HCT116 (cell line): ENCODE results near the gene KCTD2. TPM values are rescaled to one million over a fixed set of nuclear protein-coding genes. Genes with fewer than 3 reads are reported as not detected.

Experiments
- ATAC-seq: fragments of 200-7000 bp; cut with Tn5 transposase; 2 replicates; pipeline ENCODE4 v1.9.1; 2020; ENCODE audit warnings: mild to moderate bottlenecking, moderate library complexity
- BruUV-seq: library from RNA; stranded (reverse); fragments of 400-500 nt; replicated peaks from 2 replicates; lab custom pipeline; 2021; lab: Mats Ljungman, UMichigan
- CTCF ChIA-PET: fragments of 300-600 bp; sonication (Branson Sonifier 250); formaldehyde crosslinking; loops from one replicate; lab custom pipeline; 2021; ENCODE audit warnings: antibody characterized with exemption; lab: Charles Lee
- POLR2A ChIA-PET: fragments of 300-600, 350-600 bp; sonication (Branson Sonifier 250); formaldehyde crosslinking; loops from one replicate; lab custom pipeline; 2021; ENCODE audit warnings: antibody characterized with exemption; lab: Charles Lee
- RAD21 ChIA-PET, 2 experiments: fragments of 300-600 bp; sonication (Branson Sonifier 250); formaldehyde crosslinking; loops; one replicate each; lab custom pipeline; 2023; ENCODE audit warnings: low total read pairs in 2 of 2; ENCODE audit not compliant: uncharacterized antibody in 2 of 2, unreplicated experiment in 2 of 2, low non-redundant PET in 1 of 2; lab: Charles Lee
- DNase-seq: peaks from one replicate; pipeline ENCODE4 v3.0.0-alpha.2; 2010; ENCODE audit warnings: low read depth, low spot score
- H2AFZ ChIP-seq: fragments of 200-600 bp; shearing (Covaris generic), sonication (generic); 2 replicates; pipeline ENCODE4 v1.6.1; 2017; ENCODE audit warnings: low read depth, mixed run types, mixed read lengths, antibody characterized with exemption, low read length; ENCODE audit not compliant: poor library complexity, severe bottlenecking
- H3K27ac ChIP-seq: 2 replicates; pipeline ENCODE4 v1.5.1; 2012; ENCODE audit warnings: low read depth, low read length
- H3K27me3 ChIP-seq: fragments of 200-600 bp; sonication (generic); 2 replicates; pipeline ENCODE4 v1.6.1; 2016; ENCODE audit warnings: mixed run types, low read length, mixed read lengths; ENCODE audit not compliant: insufficient read depth
- H3K36me3 ChIP-seq, 2 experiments: fragments of 200-500 bp in 1 of 2; fragments of 200-600 bp in 1 of 2; sonication (Bioruptor generic) in 1 of 2; sonication (generic) in 1 of 2; 2 replicates each; pipeline versions ENCODE4 v1.5.1 to v1.6.1; 2014 to 2016; ENCODE audit warnings: low read length in 2 of 2, inconsistent platforms in 1 of 2, mixed read lengths in 1 of 2, mixed run types in 1 of 2; ENCODE audit not compliant: insufficient read depth in 2 of 2, control insufficient read depth in 1 of 2
- H3K4me1 ChIP-seq, 2 experiments: fragments of 200-600 bp in 1 of 2; sonication (generic) in 1 of 2; 2 replicates each; pipeline versions ENCODE4 v1.5.1 to v1.6.1; 2012 to 2017; ENCODE audit warnings: low read length in 2 of 2, inconsistent platforms in 1 of 2, mild to moderate bottlenecking in 1 of 2, mixed read lengths in 1 of 2, mixed run types in 1 of 2, moderate library complexity in 1 of 2; ENCODE audit not compliant: insufficient read depth in 2 of 2, control insufficient read depth in 1 of 2
- H3K4me2 ChIP-seq: fragments of 200-600 bp; sonication (generic); 2 replicates; pipeline ENCODE4 v1.6.1; 2017; ENCODE audit warnings: mixed run types, low read length, mixed read lengths
- H3K4me3 ChIP-seq, 2 experiments: fragments of 200-600 bp in 1 of 2; sonication (generic) in 1 of 2; replicated peaks in 1 of 2; 2 replicates each; pipeline ENCODE4 v1.5.1; 2011 to 2016; ENCODE audit warnings: low read length in 2 of 2, control low read depth in 1 of 2, low read depth in 1 of 2, mild to moderate bottlenecking in 1 of 2, mixed read lengths in 1 of 2, mixed run types in 1 of 2
- H3K79me2 ChIP-seq: fragments of 200-600 bp; sonication (generic); 2 replicates; pipeline ENCODE4 v1.6.1; 2017; ENCODE audit warnings: mild to moderate bottlenecking, mixed run types, low read length, moderate library complexity, mixed read lengths; ENCODE audit not compliant: insufficient read depth
- H3K9ac ChIP-seq: fragments of 200-600 bp; sonication (generic); 2 replicates; pipeline ENCODE4 v1.6.1; 2016; ENCODE audit warnings: low read length, mixed read lengths
- H3K9me2 ChIP-seq: fragments of 200-600 bp; sonication (generic), shearing (Covaris generic); 2 replicates; pipeline ENCODE4 v1.6.1; 2017; ENCODE audit warnings: mixed run types, mild to moderate bottlenecking, moderate library complexity; ENCODE audit not compliant: insufficient read depth
- H3K9me3 ChIP-seq, 2 experiments: fragments of 200-500 bp in 1 of 2; fragments of 200-600 bp in 1 of 2; sonication (Bioruptor generic) in 1 of 2; sonication (generic) in 1 of 2; 2 replicates each; pipeline ENCODE4 v1.6.1; 2014 to 2017; ENCODE audit warnings: low read length in 2 of 2, mixed read lengths in 2 of 2, inconsistent platforms in 1 of 2, low read depth in 1 of 2, mild to moderate bottlenecking in 1 of 2, mixed run types in 1 of 2, moderate library complexity in 1 of 2; ENCODE audit not compliant: control insufficient read depth in 1 of 2, insufficient read depth in 1 of 2
- H4K20me1 ChIP-seq: fragments of 200-600 bp; sonication (generic), shearing (Covaris generic); 2 replicates; pipeline ENCODE4 v1.6.1; 2017; ENCODE audit warnings: mixed run types, mild to moderate bottlenecking, moderate library complexity; ENCODE audit not compliant: insufficient read depth
- CTCF ChIP-seq, 3 experiments: fragments of 200-600 bp in 1 of 3; sonication (generic) in 1 of 3; IDR thresholded peaks in 2 of 3; conservative IDR thresholded peaks in 1 of 3; 2 replicates each; pipeline ENCODE4 v1.5.1; 2012 to 2017; ENCODE audit warnings: low read depth in 2 of 3, low read length in 2 of 3, antibody characterized with exemption in 1 of 3, borderline replicate concordance in 1 of 3, control low read depth in 1 of 3, mild to moderate bottlenecking in 1 of 3, mixed read lengths in 1 of 3, mixed run types in 1 of 3, moderate library complexity in 1 of 3; ENCODE audit not compliant: insufficient read depth in 1 of 3
- ELF1 ChIP-seq: IDR thresholded peaks from 2 replicates; pipeline ENCODE4 v1.6.1; 2012; ENCODE audit warnings: low read depth, borderline replicate concordance
- EZH2 ChIP-seq: fragments of 200-600 bp; sonication (generic); IDR thresholded peaks from 2 replicates; pipeline ENCODE4 v1.6.1; 2017; ENCODE audit warnings: antibody characterized with exemption, mixed run types
- FOSL1 ChIP-seq: IDR thresholded peaks from 2 replicates; pipeline ENCODE4 v1.6.1; 2012; ENCODE audit warnings: low read depth
- SP1 ChIP-seq: IDR thresholded peaks from 2 replicates; pipeline ENCODE4 v1.6.1; 2012; ENCODE audit warnings: low read depth
- ZBTB33 ChIP-seq: IDR thresholded peaks from 2 replicates; pipeline ENCODE4 v1.6.1; 2011; ENCODE audit warnings: mild to moderate bottlenecking, low read length, moderate library complexity; ENCODE audit not compliant: insufficient replicate concordance; ENCODE audit errors: extremely low read depth
- ZFX ChIP-seq: fragments of 450-650 bp; IDR thresholded peaks from 2 replicates; pipeline ENCODE4 v1.6.1; 2017
- intact Hi-C: fragments of 100-400 bp; cut with micrococcal nuclease; formaldehyde crosslinking; loops from 2 replicates; pipeline ENCODE4 v1.10.0; 2022
- total RNA-seq: library from RNA; stranded (reverse); gene quantifications from one replicate; pipeline ENCODE4 v1.2.1, GENCODE V29; 2021; ENCODE audit not compliant: unreplicated experiment

KCTD2 gene
- total RNA-seq, 1 experiment from 2014 or later, result 23.3 TPM

GRCh38 chr17:75012096-75012345 lies 35.0 kb upstream of the KCTD2 start:
- no peaks in the 10 kb centered on the region for H4K20me1 ChIP-seq
- peak overlapping the region; percentile 83 to 95 for H3K4me3 ChIP-seq
- TF ChIP-seq EZH2 (no peak), ELF1 (no peak), SP1 (no peak), CTCF (IDR thresholded peaks at IDR 0.05 in 2 of 3, conservative IDR thresholded peaks at IDR 0.05 in 1 of 3; ENCODE audit: borderline replicate concordance in 1 of 3, insufficient read depth in 1 of 3, low read depth in 2 of 3, low read length in 2 of 3) (no peak), ZBTB33 (no peak), FOSL1 (no peak), ZFX (no peak)
- TF ChIP-seq, all 23 proteins: peak for 0
- H3K4me2 ChIP-seq, result peak overlapping the region; percentile 85
- H3K9me2 ChIP-seq, result no peaks in the 10 kb centered on the region
- ChIA-PET CTCF (interaction anchor here (0.6 to 3.8 kb wide), 10 partner anchors 12 to 1670 kb away, joined by 4 to 35 read pairs (median 6); partner anchors contain the start of gene CDR2L), POLR2A (interaction anchor here (1.0 to 3.2 kb wide), 11 partner anchors 11 to 235 kb away, joined by 3 to 15 read pairs (median 5); partner anchors contain the start of genes CDR2L and SLC16A5), RAD21 (interaction anchor here in 1 of 2 experiments (0.6 to 1.6 kb wide), 2 partner anchors 23 to 50 kb away, joined by 3 to 7 read pairs; no protein-coding TSS in a partner anchor)
- ATAC-seq, result peak; percentile 6; the same call in 1 of the 2 replicates
- peak overlapping the region; percentile 76 for H3K27ac ChIP-seq
- no peak for DNase-seq
- peak overlapping the region; percentile 50 for H2AFZ ChIP-seq
- H3K36me3 ChIP-seq, result peaks cover 0 to 6% of the 10 kb centered on the region in 2 experiments; a peak in 1 of 4 replicates
- H3K27me3 ChIP-seq, result no peaks in the 10 kb centered on the region
- H3K9ac ChIP-seq, result peak overlapping the region; percentile 79
- TSS peak; percentile 93 for BruUV-seq
- no peaks in the 10 kb centered on the region for H3K9me3 ChIP-seq
- H3K4me1 ChIP-seq, result peaks cover 11 to 19% of the 10 kb centered on the region in 2 experiments
- H3K79me2 ChIP-seq, result peaks cover 35% of the 10 kb centered on the region
- intact Hi-C loops, result loop anchor here (1.0 kb wide), 1 partner anchor 51 kb away; no protein-coding TSS in a partner anchor
